DOHH2 (cell line): Measurements from ENCODE around the gene CAMTA1.

ENCODE experiments used
- CTCF ChIP-seq: fragments of 200-600 bp; sonication (generic); IDR thresholded peaks from one replicate; pipeline ENCODE4 v1.5.1; 2014; ENCODE audit warnings: antibody characterized with exemption, mild to moderate bottlenecking, low read depth, low read length; ENCODE audit not compliant: poor library complexity, severe bottlenecking
- EZH2phosphoT487 ChIP-seq: fragments of 200-600 bp; sonication (generic); IDR thresholded peaks from 2 replicates; pipeline ENCODE4 v1.6.1; 2017; ENCODE audit warnings: borderline replicate concordance, mild to moderate bottlenecking, antibody characterized with exemption, low read length, moderate library complexity, mixed read lengths

- TF ChIP-seq CTCF, result no peak
- TF ChIP-seq EZH2phosphoT487, result no peak
Measured at GRCh38 chr1:6776895-6777294, 8.4 kb upstream of the CAMTA1 start.
